ENCODE data around the gene TANGO2.
A peak's percentile ranks its signal among the peaks of the same experiment; 100 is the strongest.

TANGO2 gene

GRCh38 chr22:20111689-20112622 lies 91.0 kb downstream of the TANGO2 start:
- Mint-ChIP-seq H3K4me3 (no peak overlapping the region), H3K27ac (no peak overlapping the region), H3K27me3 (ENCODE audit: low read depth, poor library complexity) (no peaks in the 10 kb centered on the region), H3K4me1 (peaks cover 6% of the 10 kb centered on the region), H3K9me3 (no peaks in the 10 kb centered on the region), H3K36me3 (ENCODE audit: low read depth) (peaks cover 18% of the 10 kb centered on the region)
- DNase-seq = no peak
- TF ChIP-seq, protein P1, sequence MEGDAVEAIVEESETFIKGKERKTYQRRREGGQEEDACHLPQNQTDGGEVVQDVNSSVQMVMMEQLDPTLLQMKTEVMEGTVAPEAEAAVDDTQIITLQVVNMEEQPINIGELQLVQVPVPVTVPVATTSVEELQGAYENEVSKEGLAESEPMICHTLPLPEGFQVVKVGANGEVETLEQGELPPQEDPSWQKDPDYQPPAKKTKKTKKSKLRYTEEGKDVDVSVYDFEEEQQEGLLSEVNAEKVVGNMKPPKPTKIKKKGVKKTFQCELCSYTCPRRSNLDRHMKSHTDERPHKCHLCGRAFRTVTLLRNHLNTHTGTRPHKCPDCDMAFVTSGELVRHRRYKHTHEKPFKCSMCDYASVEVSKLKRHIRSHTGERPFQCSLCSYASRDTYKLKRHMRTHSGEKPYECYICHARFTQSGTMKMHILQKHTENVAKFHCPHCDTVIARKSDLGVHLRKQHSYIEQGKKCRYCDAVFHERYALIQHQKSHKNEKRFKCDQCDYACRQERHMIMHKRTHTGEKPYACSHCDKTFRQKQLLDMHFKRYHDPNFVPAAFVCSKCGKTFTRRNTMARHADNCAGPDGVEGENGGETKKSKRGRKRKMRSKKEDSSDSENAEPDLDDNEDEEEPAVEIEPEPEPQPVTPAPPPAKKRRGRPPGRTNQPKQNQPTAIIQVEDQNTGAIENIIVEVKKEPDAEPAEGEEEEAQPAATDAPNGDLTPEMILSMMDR (IDR thresholded peaks at IDR 0.05) = no peak

- Mint-ChIP-seq H3K27me3 (ENCODE audit: low read depth, poor library complexity) (no peaks in the 10 kb centered on the region), H3K4me1 (peaks cover 6% of the 10 kb centered on the region), H3K9me3 (no peaks in the 10 kb centered on the region), H3K27ac (no peak overlapping the region), H3K4me3 (no peak overlapping the region), H3K36me3 (ENCODE audit: low read depth) (peaks cover 11% of the 10 kb centered on the region)
- TF ChIP-seq, protein P1 (IDR thresholded peaks at IDR 0.05) = no peak
- no peak for DNase-seq
Observed at GRCh38 chr22:20112623-20113511, 92.0 kb downstream of the TANGO2 start.

GRCh38 chr22:20113551-20114310 lies 92.8 kb downstream of the TANGO2 start:
- no peaks in the 10 kb centered on the region for H3K27me3 Mint-ChIP-seq (ENCODE audit: low read depth, poor library complexity)
- peaks cover 9% of the 10 kb centered on the region for H3K36me3 Mint-ChIP-seq (ENCODE audit: low read depth)
- TF ChIP-seq, protein P1 (IDR thresholded peaks at IDR 0.05) = no peak
- H3K4me1 Mint-ChIP-seq = peaks cover 12% of the 10 kb centered on the region
- no peak overlapping the region for H3K4me3 Mint-ChIP-seq
- H3K9me3 Mint-ChIP-seq = no peaks in the 10 kb centered on the region
- no peak for DNase-seq
- peak overlapping the region; percentile 91 for H3K27ac Mint-ChIP-seq

- H3K4me1 Mint-ChIP-seq = peaks cover 23% of the 10 kb centered on the region
- TF ChIP-seq, protein P1 (IDR thresholded peaks at IDR 0.05) = no peak
- no peaks in the 10 kb centered on the region for H3K9me3 Mint-ChIP-seq
- no peaks in the 10 kb centered on the region for H3K27me3 Mint-ChIP-seq (ENCODE audit: low read depth, poor library complexity)
- peak overlapping the region; percentile 91 for H3K27ac Mint-ChIP-seq
- H3K4me3 Mint-ChIP-seq = peak overlapping the region; percentile 86
- H3K36me3 Mint-ChIP-seq (ENCODE audit: low read depth) = peaks cover 20% of the 10 kb centered on the region
- no peak for DNase-seq
Observed at GRCh38 chr22:20114506-20115475, 93.9 kb downstream of the TANGO2 start.
